H9 (cell line): ENCODE measurements around the gene TSPAN2. TPM values are rescaled to one million over a fixed set of nuclear protein-coding genes. Genes with fewer than 3 reads are reported as not detected.

Experiments used
- DNase-seq: peaks from one replicate; pipeline ENCODE4 v3.0.0-alpha.2; 2017
- H2AFZ ChIP-seq: one replicate; pipeline ENCODE4 v1.6.1; 2013; ENCODE audit warnings: mild to moderate bottlenecking, low read length, control low read depth, moderate library complexity
- H2AK5ac ChIP-seq: 2 replicates; pipeline ENCODE4 v1.6.1; 2013; ENCODE audit warnings: low read length, control low read depth, mixed read lengths; ENCODE audit not compliant: insufficient read length
- H2BK120ac ChIP-seq: one replicate; pipeline ENCODE4 v1.6.1; 2013; ENCODE audit warnings: low read depth, mild to moderate bottlenecking, low read length, control low read depth, inconsistent platforms; ENCODE audit not compliant: poor library complexity, severe bottlenecking
- H2BK12ac ChIP-seq: 2 replicates; pipeline ENCODE4 v1.6.1; 2013; ENCODE audit warnings: low read length, control low read depth, mixed read lengths, low read depth; ENCODE audit not compliant: insufficient read length
- H2BK15ac ChIP-seq: 2 replicates; pipeline ENCODE4 v1.6.1; 2013; ENCODE audit warnings: low read depth, low read length, control low read depth
- H2BK20ac ChIP-seq: one replicate; pipeline ENCODE4 v1.6.1; 2013; ENCODE audit warnings: low read depth, mild to moderate bottlenecking, low read length, control low read depth, inconsistent platforms; ENCODE audit not compliant: poor library complexity, severe bottlenecking
- H2BK5ac ChIP-seq: 2 replicates; pipeline ENCODE4 v1.6.1; 2013; ENCODE audit warnings: low read length, control low read depth, mixed read lengths; ENCODE audit not compliant: insufficient read length
- H3K14ac ChIP-seq: 2 replicates; pipeline ENCODE4 v1.6.1; 2013; ENCODE audit warnings: low read length, control low read depth; ENCODE audit not compliant: insufficient read depth
- H3K18ac ChIP-seq: 2 replicates; pipeline ENCODE4 v1.6.1; 2013; ENCODE audit warnings: low read depth, mild to moderate bottlenecking, mixed read lengths, low read length, control low read depth; ENCODE audit not compliant: insufficient read length
- H3K23ac ChIP-seq: 2 replicates; pipeline ENCODE4 v1.6.1; 2013; ENCODE audit warnings: low read length, control low read depth, mixed read lengths, low read depth; ENCODE audit not compliant: insufficient read length
- H3K23me2 ChIP-seq: 2 replicates; pipeline ENCODE4 v1.6.1; 2013; ENCODE audit warnings: low read depth, mild to moderate bottlenecking, mixed read lengths, low read length, control low read depth; ENCODE audit not compliant: insufficient read length, poor library complexity, severe bottlenecking
- H3K27ac ChIP-seq: 2 replicates; pipeline ENCODE4 v1.5.1; 2013; ENCODE audit warnings: low read length, control low read depth, mixed read lengths, low read depth; ENCODE audit not compliant: insufficient read length
- H3K27me3 ChIP-seq: 2 replicates; pipeline ENCODE4 v1.6.1; 2013; ENCODE audit warnings: low read length, control low read depth, inconsistent platforms; ENCODE audit not compliant: insufficient read depth
- H3K4ac ChIP-seq: 2 replicates; pipeline ENCODE4 v1.6.1; 2013; ENCODE audit warnings: low read depth, mild to moderate bottlenecking, control low read depth, inconsistent platforms, low read length, moderate library complexity
- H3K4me1 ChIP-seq: 2 replicates; pipeline ENCODE4 v1.6.1; 2013; ENCODE audit warnings: low read length, control low read depth, inconsistent platforms; ENCODE audit not compliant: insufficient read depth
- H3K4me2 ChIP-seq: 2 replicates; pipeline ENCODE4 v1.6.1; 2013; ENCODE audit warnings: low read length, control low read depth, mixed read lengths; ENCODE audit not compliant: insufficient read length, insufficient read depth
- H3K56ac ChIP-seq: 2 replicates; pipeline ENCODE4 v1.6.1; 2013; ENCODE audit warnings: low read depth, mild to moderate bottlenecking, mixed read lengths, low read length, control low read depth; ENCODE audit not compliant: insufficient read length
- H3K79me1 ChIP-seq: 2 replicates; pipeline ENCODE4 v1.6.1; 2013; ENCODE audit warnings: low read depth, mild to moderate bottlenecking, moderate library complexity, low read length, control low read depth, inconsistent platforms; ENCODE audit not compliant: insufficient read depth, poor library complexity, severe bottlenecking
- H3K79me2 ChIP-seq: 2 replicates; pipeline ENCODE4 v1.6.1; 2013; ENCODE audit warnings: low read length, control low read depth, inconsistent platforms; ENCODE audit not compliant: insufficient read depth
- H3K9ac ChIP-seq: 2 replicates; pipeline ENCODE4 v1.6.1; 2013; ENCODE audit warnings: low read length, control low read depth, mixed read lengths; ENCODE audit not compliant: insufficient read length; ENCODE audit errors: extremely low read depth
- H3K9me3 ChIP-seq: one replicate; pipeline ENCODE4 v1.6.1; 2013; ENCODE audit warnings: low read depth, low read length, inconsistent platforms; ENCODE audit not compliant: control insufficient read depth
- H3T11ph ChIP-seq: one replicate; pipeline ENCODE4 v1.6.1; 2013; ENCODE audit warnings: mild to moderate bottlenecking, low read length, control low read depth, inconsistent platforms
- H4K20me1 ChIP-seq: one replicate; pipeline ENCODE4 v1.6.1; 2013; ENCODE audit not compliant: control insufficient read depth, insufficient read length, insufficient read depth
- H4K5ac ChIP-seq: 2 replicates; pipeline ENCODE4 v1.6.1; 2013; ENCODE audit warnings: low read depth, mild to moderate bottlenecking, mixed read lengths, low read length, control low read depth; ENCODE audit not compliant: insufficient read length
- H4K8ac ChIP-seq: replicated peaks from 2 replicates; pipeline ENCODE4 v1.6.1; 2013; ENCODE audit warnings: low read length, control low read depth, mixed read lengths, low read depth; ENCODE audit not compliant: insufficient read length
- H4K91ac ChIP-seq: 2 replicates; pipeline ENCODE4 v1.6.1; 2013; ENCODE audit warnings: low read depth, mild to moderate bottlenecking, moderate library complexity, mixed read lengths, low read length, control low read depth; ENCODE audit not compliant: insufficient read length
- H3K27ac Mint-ChIP-seq, 3 experiments: 2 replicates in 2 of 3; 3 replicates in 1 of 3; pipeline ENCODE4 v1.8.0; 2020 to 2021; ENCODE audit warnings: mixed read lengths in 3 of 3, mild to moderate bottlenecking in 1 of 3, moderate library complexity in 1 of 3
- H3K27me3 Mint-ChIP-seq: 2 replicates; pipeline ENCODE4 v1.8.0; 2021; ENCODE audit warnings: low read depth, mild to moderate bottlenecking, moderate library complexity, mixed read lengths
- H3K36me3 Mint-ChIP-seq, 3 experiments: 2 replicates in 2 of 3; 3 replicates in 1 of 3; pipeline ENCODE4 v1.8.0; 2020 to 2021; ENCODE audit warnings: low read depth in 3 of 3, mixed read lengths in 3 of 3; ENCODE audit not compliant: insufficient read depth in 1 of 3
- H3K4me1 Mint-ChIP-seq, 2 experiments: 2 replicates each; pipeline ENCODE4 v1.8.0; 2020; ENCODE audit warnings: mixed read lengths in 2 of 2
- H3K4me3 Mint-ChIP-seq, 2 experiments: 2 replicates in 1 of 2; 3 replicates in 1 of 2; pipeline ENCODE4 v1.8.0; 2020 to 2021; ENCODE audit warnings: mild to moderate bottlenecking in 2 of 2, mixed read lengths in 2 of 2, moderate library complexity in 1 of 2
- H3K9me3 Mint-ChIP-seq, 2 experiments: 2 replicates in 1 of 2; 3 replicates in 1 of 2; pipeline ENCODE4 v1.8.0; 2020; ENCODE audit warnings: mild to moderate bottlenecking in 2 of 2, mixed read lengths in 2 of 2, moderate library complexity in 1 of 2
- WGBS: extraction: QIAGEN DNeasy Blood & Tissue Kit; methylation state at CpG from one replicate; pipeline ENCODE4 v1.1.7; 2013; ENCODE audit warnings: missing lambda C conversion rate, low lambda C conversion rate, mixed read lengths; ENCODE audit not compliant: insufficient read length; ENCODE audit errors: extremely low coverage; 5-methylcytosine and 5-hydroxymethylcytosine counted together
- total RNA-seq: library from RNA; stranded (reverse); gene quantifications from 2 replicates; pipeline ENCODE4 v1.2.1, GENCODE V29; 2021
- TF ChIP-seq, protein P1 (sequence below): fragments of 200-600 bp; sonication (generic); conservative IDR thresholded peaks from 3 replicates; pipeline ENCODE4 v1.8.0; 2021; ENCODE audit warnings: antibody characterized with exemption, mild to moderate bottlenecking

TSPAN2 gene
- total RNA-seq, 1 experiment from 2014 or later, result 10.8 TPM

DNA sequence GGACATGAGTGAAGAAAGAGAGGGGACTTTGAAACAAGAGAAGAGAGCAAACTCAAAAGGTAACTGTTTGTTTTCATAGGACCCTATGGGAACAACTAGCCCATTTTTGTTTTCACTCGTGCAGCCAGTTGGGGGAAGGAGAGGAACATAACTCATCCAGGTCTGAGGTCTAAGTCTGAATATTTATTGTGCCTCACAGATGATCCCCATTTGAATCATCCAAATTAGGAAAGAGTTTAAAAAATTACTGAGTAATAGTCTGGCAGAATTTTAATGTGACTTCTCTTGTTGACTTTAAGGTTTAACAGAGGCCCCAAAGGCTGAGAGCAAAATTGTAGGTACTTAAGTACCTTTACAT, 10.4 kb upstream of the TSPAN2 start:
- Histone ChIP-seq H2AFZ (peak overlapping the region; percentile 91), H3T11ph (peak overlapping the region; percentile 67), H2AK5ac (no peak overlapping the region), H2BK120ac (no peak overlapping the region), H4K20me1 (no peaks in the 10 kb centered on the region), H2BK5ac (no peak overlapping the region), H3K27ac (no peak overlapping the region), H3K4me1 (peaks cover 3% of the 10 kb centered on the region; the same call in 1 of the 2 replicates), H3K27me3 (no peaks in the 10 kb centered on the region), H3K23me2 (no peaks in the 10 kb centered on the region), H3K56ac (no peak overlapping the region), H4K5ac (no peak overlapping the region), H2BK15ac (no peak overlapping the region), H3K14ac (peak overlapping the region; percentile 49; the same call in 1 of the 2 replicates), H3K9ac (no peak overlapping the region), H3K79me1 (no peaks in the 10 kb centered on the region), H3K4ac (no peak overlapping the region; the same call in 1 of the 2 replicates), H3K4me2 (no peak overlapping the region), H4K8ac (no peak overlapping the region), H3K23ac (no peak overlapping the region), H3K9me3 (no peaks in the 10 kb centered on the region), H2BK12ac (no peak overlapping the region), H3K79me2 (no peaks in the 10 kb centered on the region), H4K91ac (no peak overlapping the region), H2BK20ac (no peak overlapping the region), H3K18ac (peak overlapping the region; percentile 46)
- peaks cover 23 to 24% of the 10 kb centered on the region in 2 experiments for H3K4me1 Mint-ChIP-seq
- no peaks in the 10 kb centered on the region; the same call in 1 of the 2 replicates for H3K27me3 Mint-ChIP-seq
- H3K4me3 Mint-ChIP-seq, result no peak overlapping the region
- TF ChIP-seq, protein P1, sequence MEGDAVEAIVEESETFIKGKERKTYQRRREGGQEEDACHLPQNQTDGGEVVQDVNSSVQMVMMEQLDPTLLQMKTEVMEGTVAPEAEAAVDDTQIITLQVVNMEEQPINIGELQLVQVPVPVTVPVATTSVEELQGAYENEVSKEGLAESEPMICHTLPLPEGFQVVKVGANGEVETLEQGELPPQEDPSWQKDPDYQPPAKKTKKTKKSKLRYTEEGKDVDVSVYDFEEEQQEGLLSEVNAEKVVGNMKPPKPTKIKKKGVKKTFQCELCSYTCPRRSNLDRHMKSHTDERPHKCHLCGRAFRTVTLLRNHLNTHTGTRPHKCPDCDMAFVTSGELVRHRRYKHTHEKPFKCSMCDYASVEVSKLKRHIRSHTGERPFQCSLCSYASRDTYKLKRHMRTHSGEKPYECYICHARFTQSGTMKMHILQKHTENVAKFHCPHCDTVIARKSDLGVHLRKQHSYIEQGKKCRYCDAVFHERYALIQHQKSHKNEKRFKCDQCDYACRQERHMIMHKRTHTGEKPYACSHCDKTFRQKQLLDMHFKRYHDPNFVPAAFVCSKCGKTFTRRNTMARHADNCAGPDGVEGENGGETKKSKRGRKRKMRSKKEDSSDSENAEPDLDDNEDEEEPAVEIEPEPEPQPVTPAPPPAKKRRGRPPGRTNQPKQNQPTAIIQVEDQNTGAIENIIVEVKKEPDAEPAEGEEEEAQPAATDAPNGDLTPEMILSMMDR, result no peak
- H3K9me3 Mint-ChIP-seq, result no peaks in the 10 kb centered on the region; a peak in 1 of 5 replicates
- no peaks in the 10 kb centered on the region for H3K36me3 Mint-ChIP-seq
- 0 out of 7 replicates have a peak overlapping the region, but pooled peaks of 1 of the 3 experiments have one; percentile 23 for H3K27ac Mint-ChIP-seq
- no CpG with 5 or more reads among the region's 1 CpG for WGBS
- no peak for DNase-seq
